ENCODE data around the gene SCAF1.

Gene SCAF1

DNA sequence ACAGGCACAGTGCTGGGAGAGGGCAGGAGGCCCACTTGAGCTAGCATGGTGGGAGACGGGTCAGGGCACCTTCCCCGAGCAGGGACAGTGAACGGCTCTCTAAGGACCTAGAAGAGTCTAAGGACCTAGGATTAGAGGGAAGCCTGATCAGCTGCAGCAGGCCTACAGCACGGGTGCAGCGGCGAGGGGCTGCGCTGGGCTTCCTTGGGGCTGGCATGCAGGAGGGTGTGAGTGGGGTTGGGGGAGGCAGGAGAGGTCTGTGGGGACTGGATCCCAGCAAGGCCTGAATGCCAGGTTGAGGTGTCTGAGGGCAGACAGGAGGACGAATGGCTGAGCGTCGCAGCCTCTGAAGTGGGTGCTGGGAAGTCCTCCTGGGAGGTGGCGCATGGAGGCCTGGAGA, 3.6 kb downstream of the SCAF1 start:
- DNase-seq = no peak

DNA sequence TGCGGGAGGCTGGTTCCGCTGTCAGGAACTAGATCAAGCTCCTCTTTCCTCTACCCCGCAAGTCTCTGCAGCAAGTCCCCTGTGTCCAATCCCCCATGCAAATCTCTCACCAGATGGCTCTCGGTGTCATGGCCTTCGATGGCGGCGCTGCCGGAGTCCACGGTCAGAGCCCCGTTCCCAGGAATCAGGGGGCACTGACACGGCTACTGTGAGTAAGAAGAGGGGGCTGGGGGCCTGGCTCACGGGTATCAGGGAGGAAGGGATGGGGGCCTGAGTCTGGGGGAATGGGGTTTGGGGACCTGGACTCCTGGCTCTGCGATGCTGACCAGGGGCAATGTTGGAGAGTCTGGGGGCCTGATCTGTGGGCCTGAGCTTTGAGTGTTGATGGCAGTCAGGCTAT, 4.0 kb downstream of the SCAF1 start:
- DNase-seq = no peak

DNA sequence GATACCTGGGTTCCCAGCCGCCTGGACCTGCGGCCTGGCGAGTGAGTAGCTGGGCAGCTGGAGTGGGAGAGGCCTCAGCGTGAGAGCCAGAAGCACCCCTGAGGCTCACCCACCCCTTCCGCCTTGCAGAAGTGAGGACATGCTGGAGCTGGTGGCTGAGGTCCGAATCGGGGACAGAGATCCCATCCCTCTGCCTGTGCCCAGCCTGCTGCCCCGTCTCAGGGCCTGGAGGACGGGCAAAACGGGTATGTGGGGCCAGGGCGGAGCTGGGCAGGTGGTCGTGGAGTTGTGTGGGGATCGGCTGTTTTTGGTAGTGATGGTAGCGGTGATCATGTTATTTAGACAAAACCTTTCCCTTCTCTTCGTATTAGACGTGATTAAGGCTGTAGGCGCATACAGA, 4.6 kb downstream of the SCAF1 start:
- no peak for DNase-seq

DNA sequence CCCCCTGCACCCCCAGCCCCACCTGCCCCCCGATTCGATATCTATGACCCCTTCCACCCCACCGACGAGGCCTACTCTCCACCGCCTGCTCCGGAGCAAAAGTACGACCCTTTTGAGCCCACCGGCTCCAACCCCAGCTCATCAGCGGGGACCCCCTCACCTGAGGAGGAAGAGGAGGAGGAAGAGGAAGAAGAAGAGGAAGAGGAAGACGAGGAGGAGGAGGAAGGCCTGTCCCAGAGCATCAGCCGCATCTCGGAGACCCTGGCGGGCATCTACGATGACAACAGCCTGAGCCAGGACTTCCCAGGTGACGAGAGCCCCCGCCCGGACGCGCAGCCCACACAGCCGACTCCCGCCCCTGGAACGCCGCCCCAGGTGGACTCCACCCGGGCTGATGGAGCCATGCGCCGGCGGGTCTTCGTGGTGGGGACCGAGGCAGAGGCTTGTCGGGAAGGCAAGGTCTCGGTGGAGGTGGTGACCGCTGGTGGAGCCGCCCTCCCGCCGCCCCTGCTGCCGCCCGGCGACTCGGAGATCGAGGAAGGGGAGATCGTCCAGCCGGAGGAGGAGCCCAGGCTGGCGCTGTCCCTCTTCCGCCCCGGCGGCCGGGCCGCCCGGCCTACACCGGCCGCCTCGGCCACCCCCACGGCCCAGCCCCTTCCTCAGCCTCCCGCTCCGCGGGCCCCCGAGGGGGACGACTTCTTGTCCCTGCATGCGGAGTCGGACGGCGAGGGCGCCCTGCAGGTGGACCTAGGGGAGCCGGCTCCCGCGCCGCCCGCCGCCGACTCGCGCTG, 9.2 kb downstream of the SCAF1 start:
- DNase-seq = no peak

DNA sequence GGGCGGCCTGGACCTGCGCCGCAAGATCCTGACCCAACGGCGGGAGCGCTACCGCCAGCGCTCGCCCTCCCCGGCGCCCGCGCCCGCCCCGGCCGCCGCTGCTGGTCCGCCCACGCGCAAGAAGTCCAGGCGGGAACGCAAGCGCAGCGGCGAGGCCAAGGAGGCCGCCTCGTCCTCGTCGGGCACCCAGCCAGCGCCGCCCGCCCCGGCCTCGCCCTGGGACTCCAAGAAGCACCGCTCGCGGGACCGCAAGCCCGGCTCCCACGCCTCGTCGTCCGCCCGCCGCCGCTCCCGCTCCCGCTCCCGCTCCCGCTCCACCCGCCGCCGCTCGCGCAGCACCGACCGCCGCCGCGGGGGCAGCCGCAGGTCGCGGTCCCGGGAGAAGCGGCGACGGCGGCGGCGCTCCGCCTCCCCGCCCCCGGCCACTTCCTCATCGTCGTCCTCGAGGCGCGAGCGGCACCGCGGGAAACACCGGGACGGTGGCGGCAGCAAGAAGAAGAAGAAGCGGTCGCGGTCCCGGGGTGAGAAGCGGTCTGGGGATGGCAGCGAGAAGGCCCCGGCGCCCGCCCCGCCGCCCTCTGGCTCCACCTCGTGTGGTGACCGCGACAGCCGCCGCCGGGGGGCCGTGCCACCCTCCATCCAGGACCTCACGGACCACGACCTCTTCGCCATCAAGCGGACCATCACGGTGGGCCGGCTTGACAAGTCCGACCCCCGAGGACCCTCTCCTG, 10.0 kb downstream of the SCAF1 start:
- DNase-seq = no peak

DNA sequence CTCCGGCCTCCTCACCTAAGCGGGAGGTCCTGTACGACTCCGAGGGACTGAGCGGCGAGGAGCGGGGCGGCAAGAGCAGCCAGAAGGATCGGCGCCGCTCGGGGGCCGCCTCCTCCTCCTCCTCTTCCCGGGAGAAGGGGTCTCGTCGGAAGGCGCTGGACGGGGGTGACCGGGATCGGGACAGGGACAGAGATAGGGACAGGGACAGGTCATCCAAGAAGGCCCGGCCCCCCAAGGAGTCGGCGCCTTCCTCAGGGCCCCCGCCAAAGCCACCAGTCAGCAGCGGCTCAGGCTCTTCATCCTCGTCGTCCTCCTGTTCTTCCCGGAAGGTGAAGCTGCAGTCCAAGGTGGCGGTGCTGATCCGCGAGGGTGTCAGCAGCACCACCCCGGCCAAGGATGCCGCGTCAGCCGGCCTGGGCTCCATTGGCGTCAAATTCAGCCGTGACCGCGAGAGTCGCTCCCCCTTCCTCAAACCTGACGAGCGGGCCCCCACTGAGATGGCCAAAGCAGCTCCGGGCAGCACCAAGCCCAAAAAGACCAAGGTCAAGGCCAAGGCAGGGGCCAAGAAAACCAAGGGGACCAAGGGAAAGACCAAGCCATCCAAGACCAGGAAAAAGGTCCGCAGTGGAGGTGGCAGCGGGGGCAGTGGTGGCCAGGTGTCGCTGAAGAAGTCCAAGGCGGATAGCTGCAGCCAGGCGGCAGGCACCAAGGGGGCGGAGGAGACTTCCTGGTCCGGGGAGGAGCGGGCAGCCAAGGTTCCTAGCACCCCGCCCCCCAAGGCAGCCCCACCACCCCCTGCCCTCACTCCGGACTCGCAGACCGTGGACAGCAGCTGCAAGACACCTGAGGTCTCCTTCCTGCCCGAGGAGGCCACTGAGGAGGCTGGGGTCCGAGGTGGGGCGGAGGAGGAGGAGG, 10.8 kb downstream of the SCAF1 start:
- DNase-seq = no peak

DNA sequence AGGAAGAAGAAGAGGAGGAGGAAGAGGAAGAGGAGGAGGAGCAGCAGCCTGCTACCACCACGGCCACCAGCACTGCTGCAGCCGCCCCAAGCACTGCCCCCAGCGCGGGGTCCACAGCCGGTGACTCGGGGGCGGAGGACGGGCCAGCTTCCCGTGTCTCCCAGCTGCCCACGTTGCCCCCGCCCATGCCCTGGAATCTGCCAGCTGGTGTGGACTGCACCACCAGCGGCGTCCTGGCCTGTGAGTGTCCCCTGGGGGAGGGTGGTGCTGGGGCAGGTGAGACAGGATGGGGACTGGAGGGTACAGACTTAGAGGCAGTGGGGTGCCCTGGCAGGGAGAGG, 11.4 kb downstream of the SCAF1 start:
- no peak for DNase-seq

DNA sequence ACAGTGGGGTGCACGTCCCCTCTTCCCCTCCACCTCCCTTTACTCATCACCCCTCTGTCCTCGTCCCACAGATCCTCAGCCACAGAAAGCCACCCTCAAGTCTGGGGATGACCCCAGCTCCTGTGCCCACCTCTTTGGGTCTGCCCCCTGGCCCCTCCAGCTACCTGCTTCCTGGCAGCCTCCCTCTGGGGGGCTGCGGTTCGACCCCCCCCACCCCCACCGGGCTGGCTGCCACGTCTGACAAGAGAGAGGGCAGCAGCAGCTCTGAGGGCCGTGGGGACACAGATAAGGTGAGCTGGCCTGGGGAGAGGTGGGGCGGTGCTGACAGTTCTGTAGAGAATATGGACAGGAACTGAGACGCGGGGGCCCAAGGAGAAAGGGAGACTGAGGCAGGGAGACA, 12.6 kb downstream of the SCAF1 start:
- DNase-seq = no peak

DNA sequence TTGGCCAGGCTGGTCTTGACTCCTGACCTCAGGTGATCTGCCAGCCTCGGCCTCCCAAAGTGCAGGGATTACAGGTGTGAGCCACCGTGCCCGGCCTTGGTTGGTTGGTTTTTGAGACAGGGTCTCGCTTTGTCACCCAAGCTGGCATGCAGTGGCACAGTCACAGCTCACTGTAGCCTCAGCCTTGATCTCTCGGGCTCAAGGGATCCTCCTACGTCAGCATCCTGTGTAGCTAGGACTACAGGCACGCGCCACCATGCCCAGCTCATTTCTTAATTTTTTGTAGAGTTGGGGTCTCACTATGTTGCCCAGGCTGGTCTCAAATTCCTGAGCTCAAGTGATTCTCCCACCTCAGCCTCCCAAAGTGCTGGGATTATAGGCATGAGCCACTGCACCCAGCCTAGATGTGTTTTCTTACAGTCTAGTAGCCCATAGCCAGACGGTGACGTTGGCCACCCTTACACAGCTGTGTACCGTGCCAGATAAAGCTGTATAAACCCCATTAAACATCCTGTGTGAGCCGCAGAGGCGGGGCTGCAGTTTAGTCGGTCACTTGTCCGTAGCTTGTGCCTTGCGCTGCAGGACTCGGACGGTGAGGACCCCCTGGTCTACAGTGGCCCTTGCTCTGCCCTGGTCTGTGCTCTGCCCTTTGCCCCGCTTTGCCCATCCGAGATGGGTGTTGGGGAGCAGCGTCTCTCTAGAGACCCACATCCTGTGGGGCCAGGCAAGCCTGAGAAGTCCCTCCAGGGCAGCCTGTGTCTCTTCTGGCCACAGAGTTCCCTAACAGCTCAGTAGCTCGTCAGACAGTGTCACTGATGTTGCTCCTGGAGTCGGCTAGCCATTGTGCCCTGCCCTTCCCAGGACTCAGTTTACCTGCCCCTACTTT, 13.8 kb downstream of the SCAF1 start:
- DNase-seq = no peak

DNA sequence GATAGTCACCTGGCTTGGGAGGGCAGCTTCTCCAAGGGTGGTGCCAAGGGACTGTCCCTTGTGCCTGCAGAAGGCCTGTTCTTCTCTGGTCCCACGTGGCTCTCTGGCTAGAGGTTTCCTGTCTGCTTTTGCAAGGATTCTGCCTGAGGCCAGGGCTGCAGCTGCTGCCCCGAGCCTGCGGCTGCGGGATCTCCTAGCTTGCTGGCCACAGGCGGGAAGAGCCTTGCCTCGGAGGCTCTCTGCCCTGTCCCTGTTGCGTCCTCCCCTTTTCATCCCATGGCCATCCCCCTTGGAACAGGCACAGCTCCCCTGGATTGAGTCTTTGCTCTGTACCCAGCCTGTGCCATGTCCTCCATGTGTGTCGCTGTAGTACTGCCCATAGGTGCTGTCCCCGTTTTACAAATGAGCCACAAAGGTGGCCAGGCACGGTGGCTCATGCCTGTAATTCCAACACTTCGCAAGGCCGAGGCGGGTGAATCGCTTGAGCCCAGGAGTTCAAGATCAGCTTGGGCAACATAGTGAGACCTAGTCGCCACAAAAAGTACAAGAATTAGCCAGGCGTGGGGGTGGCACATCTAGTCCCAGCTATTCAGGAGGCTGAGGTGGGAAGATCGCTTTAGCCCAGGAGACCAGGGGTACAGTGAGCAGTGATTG, 14.6 kb downstream of the SCAF1 start:
- no peak for DNase-seq

DNA sequence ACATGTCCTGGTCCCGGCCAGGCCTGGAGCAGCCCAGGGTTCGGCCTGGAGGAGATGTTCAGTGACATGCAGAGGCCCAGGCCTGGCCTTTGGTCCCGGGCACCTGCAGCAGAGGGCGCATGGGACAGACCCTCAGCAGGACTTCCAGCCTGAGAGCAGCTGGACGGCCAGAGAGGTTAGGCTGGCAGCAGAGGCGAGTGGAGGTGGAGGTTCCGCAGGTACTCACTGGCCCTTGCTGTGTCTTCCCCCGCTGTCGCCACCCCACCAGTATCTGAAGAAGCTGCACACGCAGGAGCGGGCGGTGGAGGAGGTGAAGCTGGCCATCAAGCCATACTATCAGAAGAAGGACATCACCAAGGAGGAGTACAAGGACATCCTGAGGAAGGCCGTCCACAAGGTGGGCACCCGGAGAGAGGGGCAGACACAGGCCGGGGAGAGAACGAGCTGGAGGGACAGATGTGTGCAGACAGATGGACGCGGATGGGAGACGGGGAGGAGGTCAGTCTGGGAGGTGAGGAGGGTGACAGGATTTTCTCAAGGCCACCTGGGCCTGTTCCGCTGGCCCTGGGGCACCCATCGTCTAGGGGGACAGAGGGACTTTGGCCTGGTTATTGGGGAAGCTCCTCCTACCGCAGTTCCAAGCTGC, 15.6 kb downstream of the SCAF1 start:
- DNase-seq = no peak

DNA sequence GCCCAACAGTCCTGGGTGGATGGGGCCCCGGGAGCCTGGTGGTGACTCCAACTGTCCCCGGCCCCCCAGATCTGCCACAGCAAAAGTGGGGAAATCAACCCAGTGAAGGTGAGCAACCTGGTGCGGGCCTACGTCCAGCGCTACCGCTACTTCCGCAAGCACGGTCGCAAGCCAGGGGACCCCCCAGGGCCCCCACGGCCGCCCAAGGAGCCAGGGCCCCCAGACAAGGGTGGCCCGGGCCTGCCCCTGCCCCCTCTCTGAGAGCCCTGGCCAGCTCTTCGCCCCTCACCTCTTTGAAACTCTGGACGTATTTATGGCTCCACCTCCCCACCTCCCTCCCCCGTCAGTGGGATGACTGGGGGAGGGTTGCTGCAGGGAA, 16.1 kb downstream of the SCAF1 start:
- no peak for DNase-seq

DNA sequence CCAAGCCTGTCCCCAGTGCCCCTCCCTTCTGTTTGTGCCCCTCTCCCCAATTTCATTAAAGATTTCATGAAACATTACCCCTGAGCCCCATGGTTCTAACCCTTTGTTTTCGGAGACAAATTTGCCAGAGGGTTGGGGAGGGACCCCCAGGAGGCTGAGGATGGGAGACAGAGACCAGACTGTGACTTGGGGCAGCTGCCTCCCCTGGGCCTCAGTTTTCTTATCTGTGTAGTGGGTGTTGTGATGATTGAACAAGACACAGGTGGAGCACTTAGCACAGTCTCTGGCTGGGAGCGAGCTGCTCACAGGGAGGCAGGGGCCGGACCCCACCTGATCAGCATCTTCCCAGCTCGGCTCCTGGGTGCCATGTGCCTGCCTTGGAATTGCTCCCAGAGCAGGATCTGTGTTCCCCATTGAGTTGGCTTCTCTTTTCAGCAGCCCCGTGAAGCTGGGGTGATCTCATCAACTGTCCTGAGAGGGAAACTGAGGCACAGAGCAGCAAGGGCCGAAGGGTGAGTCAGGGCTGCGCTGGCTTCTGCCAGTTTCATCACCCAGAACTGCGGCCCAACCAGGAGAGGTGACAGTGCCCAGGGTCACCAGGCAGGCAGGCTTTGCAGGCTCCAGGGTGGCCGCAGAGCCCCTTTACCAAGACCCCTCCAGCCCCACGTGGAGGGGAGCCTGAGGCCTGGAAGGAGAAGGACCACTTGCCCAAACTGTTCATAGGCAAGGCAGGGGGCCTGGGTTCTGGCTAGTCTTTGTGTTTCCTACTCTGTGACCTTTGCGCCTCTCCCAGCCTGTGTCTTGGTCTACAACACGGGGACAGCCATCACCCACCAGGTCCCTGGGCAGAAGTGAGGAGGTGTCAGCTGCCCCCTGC, 16.8 kb downstream of the SCAF1 start:
- DNase-seq = no peak

DNA sequence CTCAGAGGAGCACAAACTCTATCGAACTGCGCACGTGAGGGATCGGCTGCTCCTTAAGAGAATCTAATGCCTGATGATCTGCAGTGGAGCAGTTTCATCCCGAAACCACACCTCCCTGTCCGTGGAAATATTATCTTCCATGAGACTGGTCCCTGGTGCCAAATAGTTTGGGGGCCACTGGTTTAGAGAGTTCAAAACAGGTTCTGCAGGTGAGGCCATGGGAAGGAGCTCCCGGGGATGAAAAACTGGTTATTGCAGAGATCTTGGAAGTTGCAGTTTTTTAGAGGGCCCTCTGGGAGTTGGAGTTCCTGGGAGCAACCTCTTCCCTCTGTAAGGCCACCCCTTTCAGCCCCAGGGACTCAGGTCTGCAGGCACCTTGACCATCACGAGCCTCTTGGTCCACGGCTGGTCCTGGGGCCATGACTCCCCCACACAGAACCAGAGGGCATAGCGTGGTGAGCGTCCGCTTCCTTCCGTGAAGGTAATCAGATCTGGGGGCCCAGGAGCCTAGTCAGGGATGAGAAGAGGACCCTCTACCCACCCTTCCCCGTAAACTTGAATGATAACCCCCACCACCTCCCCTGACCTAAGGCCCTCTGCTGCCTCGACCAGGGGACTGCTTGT, 18.4 kb downstream of the SCAF1 start:
- DNase-seq = no peak

DNA sequence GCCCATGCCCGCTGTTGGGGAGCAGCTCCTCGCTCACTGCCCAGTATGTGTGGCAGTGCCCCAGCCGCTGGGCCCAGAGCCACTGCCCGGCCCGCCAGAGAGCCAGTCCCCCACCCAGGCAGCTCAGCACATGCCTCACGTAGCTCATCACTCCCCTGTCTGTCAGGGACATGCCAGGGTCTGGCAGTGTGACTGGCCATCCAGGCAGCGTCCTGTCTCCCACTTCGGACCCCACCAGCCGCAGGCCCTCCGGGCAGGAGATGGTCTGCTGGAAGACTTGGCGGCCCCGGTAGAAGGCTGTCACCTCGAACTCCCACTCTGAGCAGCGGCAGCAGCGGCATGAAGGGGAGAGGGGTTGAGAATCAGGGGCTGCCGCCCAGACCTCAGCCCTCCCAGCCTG, 20.0 kb downstream of the SCAF1 start:
- DNase-seq = no peak

DNA sequence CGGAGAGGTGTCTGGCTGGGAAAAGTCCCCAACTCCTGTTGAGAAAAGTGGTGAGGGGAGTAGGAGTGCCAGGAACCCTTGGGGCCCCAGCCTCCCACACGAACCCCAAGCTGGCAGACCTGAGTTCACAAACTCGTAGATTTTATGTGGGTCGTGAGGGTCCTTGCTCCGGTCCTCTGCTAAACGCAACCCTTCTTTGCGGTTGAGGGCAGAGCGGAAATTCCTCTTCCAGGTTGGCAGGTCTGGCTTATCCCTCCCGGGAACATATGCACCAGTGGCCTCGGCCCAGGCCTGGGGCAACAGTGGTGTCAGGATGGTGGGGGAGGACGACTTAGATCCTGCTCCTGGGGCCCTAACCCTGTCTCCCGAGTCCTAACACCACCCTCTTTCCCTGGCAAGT, 21.2 kb downstream of the SCAF1 start:
- no peak for DNase-seq

DNA sequence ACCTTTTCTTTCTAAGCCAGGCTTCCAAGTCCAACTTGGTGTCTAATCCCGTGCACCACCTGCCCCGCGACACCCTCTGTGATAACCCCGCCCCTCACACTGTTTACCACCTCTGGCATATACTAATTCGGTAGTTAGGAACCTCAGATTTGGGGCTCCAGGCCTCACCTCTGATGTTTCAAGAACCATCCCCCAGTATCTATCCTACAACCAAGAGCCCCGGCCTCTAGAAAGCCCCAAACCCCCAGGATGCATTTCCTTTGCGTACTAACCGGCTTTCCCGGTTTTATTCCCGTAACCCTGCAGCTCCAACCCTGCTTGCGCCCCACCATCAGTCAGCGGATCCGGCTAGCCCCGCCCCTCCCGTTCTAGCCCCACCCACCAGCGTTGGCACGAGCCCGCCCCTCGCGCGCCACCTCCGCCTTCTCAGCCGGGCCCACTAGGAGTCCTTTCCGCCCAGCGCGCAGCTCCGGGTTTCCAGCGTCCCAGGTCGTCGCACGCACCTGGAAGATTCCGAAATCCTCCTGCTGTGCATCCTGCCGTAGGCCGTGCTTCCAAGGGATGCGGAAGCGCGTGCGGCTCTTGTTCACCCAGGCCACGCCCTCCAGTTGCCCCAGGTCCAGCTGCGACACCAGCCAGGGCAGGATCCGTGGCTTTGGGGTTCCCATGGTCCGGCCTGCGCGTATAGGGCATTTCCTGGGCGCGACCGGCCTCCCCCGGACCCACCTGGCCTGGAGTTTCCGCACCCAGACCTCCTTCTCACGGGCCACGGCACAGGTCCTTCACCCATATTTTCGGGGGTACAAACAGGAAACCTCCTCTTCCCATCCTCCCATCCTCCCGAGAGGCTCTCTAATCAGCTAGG, 22.4 kb downstream of the SCAF1 start:
- peak; percentile 79 to 93 for DNase-seq

DNA sequence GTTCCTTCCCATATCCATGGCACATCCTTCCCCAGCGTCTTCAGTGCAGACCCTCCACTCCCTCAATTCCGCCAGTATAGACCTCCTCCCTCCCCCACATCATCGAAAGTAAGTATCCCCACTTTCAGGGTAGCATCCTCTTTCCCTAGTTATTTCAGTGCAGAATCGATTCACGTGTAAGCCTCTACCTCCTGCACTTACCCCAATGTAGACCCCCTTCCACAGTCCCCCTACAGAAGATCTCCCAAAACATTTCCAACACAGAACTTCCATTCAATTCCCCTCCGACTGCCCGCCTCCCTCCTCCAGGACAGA, 23.0 kb downstream of the SCAF1 start:
- peak in 1 of 2 experiments; percentile 48 for DNase-seq
